GM19397 (cell line): Measurements from ENCODE around the gene PRKCE.

Experiments used
- ATAC-seq: cut with Tn5 transposase; IDR thresholded peaks from one replicate; pipeline ENCODE4 v1.9.1; 2021; ENCODE audit warnings: mild to moderate bottlenecking, moderate library complexity; ENCODE audit not compliant: unreplicated experiment

PRKCE gene

GRCh38 chr2:46003903-46004473 is 352.5 kb downstream of the PRKCE start:
- no peak for ATAC-seq

GRCh38 chr2:46006473-46007025 is 355.1 kb downstream of the PRKCE start:
- ATAC-seq, result no peak

- no peak for ATAC-seq
Observed at GRCh38 chr2:46007412-46007811, 355.9 kb downstream of the PRKCE start.

GRCh38 chr2:46008091-46008870 is 356.8 kb downstream of the PRKCE start:
- no peak for ATAC-seq

- ATAC-seq, result no peak
Observed at GRCh38 chr2:46009315-46009714, 357.8 kb downstream of the PRKCE start.

GRCh38 chr2:46009772-46010171 is 358.3 kb downstream of the PRKCE start:
- ATAC-seq, result no peak

- ATAC-seq, result no peak
Observed at GRCh38 chr2:46010223-46010924, 358.9 kb downstream of the PRKCE start.

- no peak for ATAC-seq
Observed at GRCh38 chr2:46010925-46011490, 359.5 kb downstream of the PRKCE start.

GRCh38 chr2:46012618-46013240 is 361.3 kb downstream of the PRKCE start:
- ATAC-seq, result no peak

GRCh38 chr2:46013726-46014125 is 362.3 kb downstream of the PRKCE start:
- no peak for ATAC-seq

GRCh38 chr2:46014911-46015654 is 363.6 kb downstream of the PRKCE start:
- no peak for ATAC-seq

GRCh38 chr2:46015671-46016070 is 364.2 kb downstream of the PRKCE start:
- ATAC-seq, result no peak

- ATAC-seq, result no peak
Observed at GRCh38 chr2:46016091-46016490, 364.6 kb downstream of the PRKCE start.

- ATAC-seq, result no peak
Observed at GRCh38 chr2:46018773-46019591, 367.5 kb downstream of the PRKCE start.

- ATAC-seq, result no peak
Observed at GRCh38 chr2:46020416-46020815, 368.9 kb downstream of the PRKCE start.

- ATAC-seq, result no peak
Observed at GRCh38 chr2:46023165-46023854, 371.8 kb downstream of the PRKCE start.

GRCh38 chr2:46024146-46024779 is 372.8 kb downstream of the PRKCE start:
- ATAC-seq, result no peak

GRCh38 chr2:46025081-46025480 is 373.6 kb downstream of the PRKCE start:
- ATAC-seq, result no peak
